AG04450 (cell line): Measurements from ENCODE around the gene SPAG9. TPM values are rescaled to one million over a fixed set of nuclear protein-coding genes. Genes with fewer than 3 reads are reported as not detected.

Experiments used
- CTCF ChIA-PET: fragments of 300-600, 350-600 bp; formaldehyde crosslinking; extraction: SDS; loops from one replicate; lab custom pipeline; 2022; ENCODE audit warnings: antibody characterized with exemption, inconsistent platforms; lab: Charles Lee
- POLR2A ChIA-PET: fragments of 350-600 bp; formaldehyde crosslinking; extraction: SDS; loops from one replicate; lab custom pipeline; 2021; ENCODE audit warnings: antibody characterized with exemption, inconsistent platforms; lab: Yijun Ruan, JAX
- DNase-seq: peaks from one replicate; pipeline ENCODE4 v3.0.0-alpha.2; 2011; ENCODE audit warnings: low read depth, low spot score
- H3K27ac ChIP-seq: one replicate; pipeline ENCODE4 v1.5.1; 2012; ENCODE audit warnings: low read depth, low read length, control low read depth
- H3K27me3 ChIP-seq: one replicate; pipeline ENCODE4 v1.6.0; 2012; ENCODE audit warnings: low read length; ENCODE audit not compliant: control insufficient read depth, insufficient read depth
- H3K4me3 ChIP-seq: 2 replicates; pipeline ENCODE4 v1.5.1; 2011; ENCODE audit warnings: mild to moderate bottlenecking, low read depth, low read length, control low read depth
- H3K9me3 ChIP-seq: 2 replicates; pipeline ENCODE4 v1.5.1; 2012; ENCODE audit warnings: low read length; ENCODE audit not compliant: control insufficient read depth, insufficient read depth
- polyA plus RNA-seq: library from polyadenylated mRNA; depleted of rRNA; stranded (reverse); fragments of >200 nt; gene quantifications from 2 replicates; pipeline ENCODE4 v1.2.3, GENCODE V29; 2011
- TF ChIP-seq, protein P1 (sequence below): IDR thresholded peaks from 2 replicates; pipeline ENCODE4 v1.5.1; 2011; ENCODE audit warnings: low read depth, low read length, control low read depth, inconsistent platforms

SPAG9 gene
- polyA plus RNA-seq, 1 experiment = 42.1 TPM

DNA sequence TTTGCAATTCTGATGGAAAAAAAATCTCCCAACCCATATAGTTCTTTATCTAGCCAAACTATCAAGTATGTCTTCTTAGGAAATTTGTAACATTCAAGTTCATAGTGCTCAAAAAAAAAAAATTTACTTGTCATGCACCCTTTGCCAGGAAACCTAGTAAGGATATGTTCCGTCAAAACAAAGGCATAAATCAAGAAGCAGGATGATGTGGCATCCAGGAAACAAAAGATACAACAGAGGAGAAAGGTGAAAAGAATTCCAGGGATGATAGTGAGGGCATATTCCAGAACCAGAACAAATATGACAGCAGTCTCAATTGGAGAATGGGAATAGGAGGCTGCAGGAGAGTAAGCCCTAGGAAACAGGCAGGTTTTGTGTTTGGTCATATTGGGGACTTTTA, 104.6 kb downstream of the SPAG9 start:
- TF ChIP-seq, protein P1, sequence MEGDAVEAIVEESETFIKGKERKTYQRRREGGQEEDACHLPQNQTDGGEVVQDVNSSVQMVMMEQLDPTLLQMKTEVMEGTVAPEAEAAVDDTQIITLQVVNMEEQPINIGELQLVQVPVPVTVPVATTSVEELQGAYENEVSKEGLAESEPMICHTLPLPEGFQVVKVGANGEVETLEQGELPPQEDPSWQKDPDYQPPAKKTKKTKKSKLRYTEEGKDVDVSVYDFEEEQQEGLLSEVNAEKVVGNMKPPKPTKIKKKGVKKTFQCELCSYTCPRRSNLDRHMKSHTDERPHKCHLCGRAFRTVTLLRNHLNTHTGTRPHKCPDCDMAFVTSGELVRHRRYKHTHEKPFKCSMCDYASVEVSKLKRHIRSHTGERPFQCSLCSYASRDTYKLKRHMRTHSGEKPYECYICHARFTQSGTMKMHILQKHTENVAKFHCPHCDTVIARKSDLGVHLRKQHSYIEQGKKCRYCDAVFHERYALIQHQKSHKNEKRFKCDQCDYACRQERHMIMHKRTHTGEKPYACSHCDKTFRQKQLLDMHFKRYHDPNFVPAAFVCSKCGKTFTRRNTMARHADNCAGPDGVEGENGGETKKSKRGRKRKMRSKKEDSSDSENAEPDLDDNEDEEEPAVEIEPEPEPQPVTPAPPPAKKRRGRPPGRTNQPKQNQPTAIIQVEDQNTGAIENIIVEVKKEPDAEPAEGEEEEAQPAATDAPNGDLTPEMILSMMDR = no peak
- Histone ChIP-seq H3K27ac (no peak overlapping the region), H3K27me3 (no peaks in the 10 kb centered on the region), H3K9me3 (no peaks in the 10 kb centered on the region), H3K4me3 (no peak overlapping the region)
- DNase-seq = no peak
- ChIA-PET POLR2A (no interaction called here), CTCF (no interaction called here)

DNA sequence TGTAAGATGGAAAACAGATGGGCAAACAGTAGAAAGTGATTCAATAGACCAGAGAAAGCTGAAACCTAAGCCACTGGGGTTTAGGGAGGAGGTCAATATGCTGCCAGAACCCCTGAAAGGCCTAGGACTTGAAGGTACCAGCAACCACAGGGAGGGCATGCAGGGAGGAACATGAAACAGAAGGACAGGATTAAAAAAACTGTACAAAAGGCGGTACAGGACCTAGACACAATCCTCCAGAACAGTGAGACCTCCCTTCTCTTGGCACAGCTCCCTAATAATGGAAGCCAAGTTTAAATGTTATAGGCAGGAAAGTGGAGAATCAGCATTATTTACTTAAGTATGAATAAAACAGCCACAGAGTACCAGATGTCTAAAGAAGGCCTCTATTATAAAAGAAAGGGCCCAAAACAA, 105.5 kb downstream of the SPAG9 start:
- TF ChIP-seq, protein P1 = no peak
- Histone ChIP-seq H3K4me3 (no peak overlapping the region), H3K27ac (peak overlapping the region; percentile 68), H3K27me3 (no peaks in the 10 kb centered on the region), H3K9me3 (no peaks in the 10 kb centered on the region)
- POLR2A ChIA-PET = interaction anchor here (0.6 kb wide), 1 partner anchor 154 kb away, joined by 3 read pairs; no protein-coding TSS in a partner anchor
- no peak for DNase-seq
- CTCF ChIA-PET = interaction anchor here (1.0 to 1.9 kb wide), 5 partner anchors 10 to 138 kb away, joined by 3 to 22 read pairs (median 4); partner anchors contain the start of gene NME1

DNA sequence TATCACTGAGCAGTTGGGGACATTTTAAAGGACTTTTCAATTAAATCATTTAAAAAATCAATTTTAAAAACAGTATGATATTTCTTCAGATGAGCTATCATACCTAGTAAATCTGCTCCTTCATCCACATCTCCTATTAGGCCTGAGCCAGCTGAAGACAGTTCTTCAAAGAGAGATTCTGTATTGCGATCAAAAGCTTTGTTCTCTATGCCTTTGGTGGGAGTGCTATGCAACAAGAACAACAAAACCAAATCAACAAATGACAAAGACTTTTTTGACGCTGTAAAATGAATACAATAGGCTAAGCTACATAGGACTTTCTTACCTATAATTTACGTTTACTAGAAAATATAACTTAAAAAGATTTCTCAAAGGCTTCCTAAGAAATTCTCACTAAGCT, 106.5 kb downstream of the SPAG9 start:
- ChIA-PET CTCF (interaction anchor here (0.6 to 1.9 kb wide), 7 partner anchors 8 to 162 kb away, joined by 3 to 22 read pairs (median 4); partner anchors contain the start of gene NME1), POLR2A (no interaction called here)
- Histone ChIP-seq H3K4me3 (no peak overlapping the region), H3K9me3 (no peaks in the 10 kb centered on the region), H3K27ac (no peak overlapping the region), H3K27me3 (no peaks in the 10 kb centered on the region)
- TF ChIP-seq, protein P1 = no peak
- DNase-seq = no peak

DNA sequence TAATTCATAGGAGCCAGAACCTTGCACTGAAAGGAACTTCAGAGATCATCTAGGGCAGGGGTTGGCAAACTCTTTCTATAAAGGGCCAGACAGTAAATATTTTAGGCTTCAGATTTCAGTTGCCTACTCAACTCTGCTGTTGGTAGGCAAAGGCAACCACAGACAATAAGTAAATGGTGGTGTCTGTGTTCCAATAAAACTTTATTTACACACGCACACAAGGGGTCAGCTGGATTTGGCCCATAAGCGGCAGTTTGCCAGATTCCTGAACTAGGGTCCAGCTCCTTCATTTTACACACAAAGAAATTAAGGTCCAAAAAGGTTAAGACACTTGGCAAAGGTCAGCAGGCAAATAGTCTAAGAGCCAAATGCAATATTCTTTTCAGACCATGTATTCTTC, 107.3 kb downstream of the SPAG9 start:
- Histone ChIP-seq H3K9me3 (no peaks in the 10 kb centered on the region), H3K27ac (no peak overlapping the region), H3K4me3 (no peak overlapping the region), H3K27me3 (no peaks in the 10 kb centered on the region)
- TF ChIP-seq, protein P1 = no peak
- DNase-seq = no peak
- ChIA-PET POLR2A (no interaction called here), CTCF (interaction anchor here (0.9 kb wide), 1 partner anchor 140 kb away, joined by 3 read pairs; the partner anchor contains the start of gene NME1)

DNA sequence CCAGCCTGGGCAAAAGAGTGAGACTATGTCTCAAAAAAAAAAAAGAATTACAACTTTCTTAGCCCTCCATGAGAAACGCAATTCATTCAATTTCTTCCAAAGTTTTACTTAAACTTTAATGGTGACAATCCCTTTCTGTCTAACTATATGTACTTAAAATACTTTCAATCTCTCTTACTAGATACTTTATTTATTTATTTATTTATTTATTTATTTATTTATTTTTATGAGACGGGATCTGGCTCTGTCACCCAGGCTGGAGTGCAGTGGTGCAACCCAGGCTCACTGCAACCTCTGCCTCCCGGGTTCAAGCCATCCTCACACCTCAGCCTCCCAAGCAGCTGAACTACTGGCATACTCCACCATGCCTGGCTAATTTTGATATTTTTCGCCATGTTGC, 108.1 kb downstream of the SPAG9 start:
- Histone ChIP-seq H3K9me3 (no peaks in the 10 kb centered on the region), H3K27me3 (no peaks in the 10 kb centered on the region), H3K27ac (no peak overlapping the region), H3K4me3 (no peak overlapping the region)
- no peak for DNase-seq
- TF ChIP-seq, protein P1 = no peak
- ChIA-PET CTCF (interaction anchor here (0.9 kb wide), 1 partner anchor 141 kb away, joined by 3 read pairs; the partner anchor contains the start of gene NME1), POLR2A (no interaction called here)
